ENCODE data around the gene MRPS11.

The MRPS11 gene

GRCh38 chr15:88447206-88447605 lies 20.3 kb upstream of the MRPS11 start:
- H3K4me2 ChIP-seq (ENCODE audit: insufficient read depth, low read length), result no peak overlapping the region
- TF ChIP-seq EZH2 (IDR thresholded peaks at IDR 0.05; ENCODE audit: borderline replicate concordance, low read depth, low read length, severe bottlenecking), result no peak
- no peak for TF ChIP-seq CTCF (IDR thresholded peaks at IDR 0.05; ENCODE audit: borderline replicate concordance, extremely low read depth, low read length, poor library complexity, severe bottlenecking)
- no peaks in the 10 kb centered on the region for H3K36me3 ChIP-seq (ENCODE audit: insufficient read depth, low read length)
- H3K79me2 ChIP-seq (ENCODE audit: insufficient read depth, low read length), result no peaks in the 10 kb centered on the region
- H3K27me3 ChIP-seq (ENCODE audit: insufficient read depth, low read length, poor library complexity), result no peaks in the 10 kb centered on the region
- DNase-seq (no peak), ATAC-seq (ENCODE audit: insufficient read depth, low read depth) (no peak)
- no peak overlapping the region for H3K4me3 ChIP-seq (ENCODE audit: low read depth in 1 of 2, low read length in 2 of 2)
- H4K20me1 ChIP-seq (ENCODE audit: insufficient read depth, low read length), result no peaks in the 10 kb centered on the region
- H2AFZ ChIP-seq (ENCODE audit: low read depth, low read length), result no peak overlapping the region
- no peak overlapping the region for H3K27ac ChIP-seq (ENCODE audit: low read length)
- H3K9me3 ChIP-seq (ENCODE audit: insufficient read depth, low read length, severe bottlenecking), result peaks cover 5% of the 10 kb centered on the region
- no peak overlapping the region for H3K9ac ChIP-seq (ENCODE audit: low read depth, low read length)
- peaks cover 5% of the 10 kb centered on the region for H3K4me1 ChIP-seq (ENCODE audit: insufficient read depth, low read length)

DNA sequence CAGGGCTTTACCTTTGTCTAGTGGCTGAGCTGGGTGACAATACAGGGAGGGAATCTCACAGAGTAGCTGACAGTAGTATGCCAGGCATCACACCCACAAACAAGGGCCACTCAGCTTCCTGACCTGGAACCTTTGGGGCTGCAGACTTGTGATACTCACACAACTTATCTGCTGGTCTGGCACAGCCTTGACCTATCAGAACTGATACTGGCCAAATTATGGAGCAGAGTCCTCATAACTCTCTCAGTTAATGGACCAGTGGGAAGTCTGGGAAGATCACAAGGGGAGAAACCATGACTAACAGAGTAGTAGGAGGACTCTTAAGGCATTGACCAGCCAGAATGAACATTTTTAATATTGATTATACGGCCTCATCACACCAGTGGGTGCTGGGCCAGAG lies 19.8 kb upstream of the MRPS11 start:
- Histone ChIP-seq H4K20me1 (ENCODE audit: insufficient read depth, low read length) (no peaks in the 10 kb centered on the region), H3K27me3 (ENCODE audit: insufficient read depth, low read length, poor library complexity) (no peaks in the 10 kb centered on the region), H3K9me3 (ENCODE audit: insufficient read depth, low read length, severe bottlenecking) (peaks cover 5% of the 10 kb centered on the region), H3K4me2 (ENCODE audit: insufficient read depth, low read length) (no peak overlapping the region), H3K4me3 (ENCODE audit: low read depth in 1 of 2, low read length in 2 of 2) (no peak overlapping the region), H3K27ac (ENCODE audit: low read length) (no peak overlapping the region), H3K4me1 (ENCODE audit: insufficient read depth, low read length) (peaks cover 5% of the 10 kb centered on the region), H3K36me3 (ENCODE audit: insufficient read depth, low read length) (no peaks in the 10 kb centered on the region), H3K9ac (ENCODE audit: low read depth, low read length) (no peak overlapping the region), H2AFZ (ENCODE audit: low read depth, low read length) (no peak overlapping the region), H3K79me2 (ENCODE audit: insufficient read depth, low read length) (no peaks in the 10 kb centered on the region)
- ATAC-seq (ENCODE audit: insufficient read depth, low read depth) (no peak), DNase-seq (no peak)
- TF ChIP-seq CTCF (IDR thresholded peaks at IDR 0.05; ENCODE audit: borderline replicate concordance, extremely low read depth, low read length, poor library complexity, severe bottlenecking), result no peak
- TF ChIP-seq EZH2 (IDR thresholded peaks at IDR 0.05; ENCODE audit: borderline replicate concordance, low read depth, low read length, severe bottlenecking), result no peak

DNA sequence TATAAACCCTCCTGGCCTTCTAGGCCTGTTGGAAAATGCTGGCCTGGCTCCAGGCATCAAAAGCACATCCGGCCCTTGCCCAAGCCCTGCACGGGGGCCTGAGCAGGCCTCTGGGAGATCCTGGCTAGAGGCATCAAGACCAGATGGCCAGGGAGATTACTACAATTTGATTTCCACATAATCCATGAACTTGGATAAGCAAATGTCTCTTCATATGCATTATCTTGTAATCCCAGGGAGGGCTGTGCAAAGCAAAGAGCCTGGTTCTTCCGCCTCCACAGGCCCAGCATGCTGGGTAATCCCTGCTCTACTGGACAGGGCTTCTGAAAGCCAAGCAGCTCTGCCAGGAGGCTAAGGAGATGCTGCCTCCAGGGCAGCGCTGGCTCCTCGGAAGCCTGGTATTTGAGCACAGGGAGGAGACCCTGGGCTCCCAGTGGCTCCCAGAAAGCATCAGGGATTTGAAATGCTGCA lies 18.5 kb upstream of the MRPS11 start:
- Histone ChIP-seq H3K27me3 (ENCODE audit: insufficient read depth, low read length, poor library complexity) (no peaks in the 10 kb centered on the region), H3K36me3 (ENCODE audit: insufficient read depth, low read length) (no peaks in the 10 kb centered on the region), H3K4me3 (ENCODE audit: low read depth in 1 of 2, low read length in 2 of 2) (no peak overlapping the region), H3K27ac (ENCODE audit: low read length) (no peak overlapping the region), H3K79me2 (ENCODE audit: insufficient read depth, low read length) (no peaks in the 10 kb centered on the region), H3K9me3 (ENCODE audit: insufficient read depth, low read length, severe bottlenecking) (peaks cover under 1% of the 10 kb centered on the region), H3K9ac (ENCODE audit: low read depth, low read length) (no peak overlapping the region), H3K4me2 (ENCODE audit: insufficient read depth, low read length) (no peak overlapping the region), H2AFZ (ENCODE audit: low read depth, low read length) (no peak overlapping the region), H4K20me1 (ENCODE audit: insufficient read depth, low read length) (no peaks in the 10 kb centered on the region), H3K4me1 (ENCODE audit: insufficient read depth, low read length) (peaks cover 5% of the 10 kb centered on the region)
- TF ChIP-seq CTCF (IDR thresholded peaks at IDR 0.05; ENCODE audit: borderline replicate concordance, extremely low read depth, low read length, poor library complexity, severe bottlenecking) (no peak), EZH2 (IDR thresholded peaks at IDR 0.05; ENCODE audit: borderline replicate concordance, low read depth, low read length, severe bottlenecking) (no peak)
- DNase-seq, result no peak
- ATAC-seq (ENCODE audit: insufficient read depth, low read depth), result no peak

GRCh38 chr15:88449581-88449980 lies 17.9 kb upstream of the MRPS11 start:
- Histone ChIP-seq H3K27ac (ENCODE audit: low read length) (no peak overlapping the region), H3K4me1 (ENCODE audit: insufficient read depth, low read length) (peaks cover 5% of the 10 kb centered on the region), H2AFZ (ENCODE audit: low read depth, low read length) (0 out of 2 replicates have a peak overlapping the region, but pooled peaks have one; percentile 66), H3K4me3 (ENCODE audit: low read depth in 1 of 2, low read length in 2 of 2) (no peak overlapping the region), H3K9me3 (ENCODE audit: insufficient read depth, low read length, severe bottlenecking) (no peaks in the 10 kb centered on the region), H3K79me2 (ENCODE audit: insufficient read depth, low read length) (no peaks in the 10 kb centered on the region), H3K4me2 (ENCODE audit: insufficient read depth, low read length) (peak overlapping the region; percentile 60; the same call in 1 of the 2 replicates), H3K36me3 (ENCODE audit: insufficient read depth, low read length) (no peaks in the 10 kb centered on the region), H3K9ac (ENCODE audit: low read depth, low read length) (no peak overlapping the region), H3K27me3 (ENCODE audit: insufficient read depth, low read length, poor library complexity) (no peaks in the 10 kb centered on the region), H4K20me1 (ENCODE audit: insufficient read depth, low read length) (no peaks in the 10 kb centered on the region)
- DNase-seq (no peak), ATAC-seq (ENCODE audit: insufficient read depth, low read depth) (no peak)
- TF ChIP-seq EZH2 (IDR thresholded peaks at IDR 0.05; ENCODE audit: borderline replicate concordance, low read depth, low read length, severe bottlenecking) (no peak), CTCF (IDR thresholded peaks at IDR 0.05; ENCODE audit: borderline replicate concordance, extremely low read depth, low read length, poor library complexity, severe bottlenecking) (no peak)

All from DND-41 (cell line).